GM23338 (cell line): Measurements from ENCODE around the gene CXCR3. TPM values are rescaled to one million over a fixed set of nuclear protein-coding genes. Genes with fewer than 3 reads are reported as not detected.

Source experiments
- CREB1 ChIP-seq: fragments of 250-450 bp; sonication (Bioruptor Pico); IDR thresholded peaks from 2 replicates; pipeline ENCODE4 v1.5.0; 2020; ENCODE audit warnings: low read depth, mild to moderate bottlenecking, moderate library complexity
- CTCF ChIP-seq, 2 experiments: fragments of 200-600 bp in 1 of 2; sonication (generic) in 1 of 2; conservative IDR thresholded peaks; 2 replicates each; pipeline versions ENCODE4 v1.5.1 to v1.6.1; 2016 to 2017; ENCODE audit warnings: antibody characterized with exemption in 2 of 2, low read depth in 2 of 2, mild to moderate bottlenecking in 2 of 2, moderate library complexity in 1 of 2
- EZH2 ChIP-seq: fragments of 200-600 bp; sonication (generic); IDR thresholded peaks from one replicate; pipeline ENCODE4 v1.8.0; 2017; ENCODE audit warnings: antibody characterized with exemption, mild to moderate bottlenecking, low read depth; ENCODE audit not compliant: unreplicated experiment
- EZH2phosphoT487 ChIP-seq: fragments of 200-600 bp; sonication (generic); IDR thresholded peaks from one replicate; pipeline ENCODE4 v1.8.1; 2018; ENCODE audit warnings: antibody characterized with exemption; ENCODE audit not compliant: unreplicated experiment
- JUNB ChIP-seq: IDR thresholded peaks from one replicate; pipeline ENCODE4 v1.6.1; 2016; ENCODE audit warnings: antibody characterized with exemption; ENCODE audit not compliant: unreplicated experiment
- NANOG ChIP-seq: IDR thresholded peaks from 2 replicates; pipeline ENCODE4 v1.6.1; 2016; ENCODE audit warnings: antibody characterized with exemption, borderline replicate concordance
- polyA plus RNA-seq: library from polyadenylated mRNA; unstranded; fragments of >200 nt; fragmentation: Nextera tagmentation; extraction: Ambion mirVana; gene quantifications from 2 replicates; pipeline ENCODE4 v1.2.1, GENCODE V29; 2016
- total RNA-seq: library from RNA; depleted of rRNA; stranded (reverse); fragments of >200 nt; shearing (Covaris generic); gene quantifications from 2 replicates; pipeline ENCODE4 v1.2.3, GENCODE V29; 2014
- TF ChIP-seq, protein P1 (sequence below): fragments of 250-450 bp; sonication (Bioruptor Pico); IDR thresholded peaks from 2 replicates; pipeline ENCODE4 v1.5.0; 2020; ENCODE audit warnings: mild to moderate bottlenecking, moderate library complexity
- TF ChIP-seq, protein P2 (sequence below): IDR thresholded peaks from 2 replicates; pipeline ENCODE4 v1.6.1; 2016; ENCODE audit warnings: antibody characterized with exemption

The CXCR3 gene
- total and polyA plus RNA-seq, 2 experiments from 2014 or later, result not detected

- TF ChIP-seq, protein P1, sequence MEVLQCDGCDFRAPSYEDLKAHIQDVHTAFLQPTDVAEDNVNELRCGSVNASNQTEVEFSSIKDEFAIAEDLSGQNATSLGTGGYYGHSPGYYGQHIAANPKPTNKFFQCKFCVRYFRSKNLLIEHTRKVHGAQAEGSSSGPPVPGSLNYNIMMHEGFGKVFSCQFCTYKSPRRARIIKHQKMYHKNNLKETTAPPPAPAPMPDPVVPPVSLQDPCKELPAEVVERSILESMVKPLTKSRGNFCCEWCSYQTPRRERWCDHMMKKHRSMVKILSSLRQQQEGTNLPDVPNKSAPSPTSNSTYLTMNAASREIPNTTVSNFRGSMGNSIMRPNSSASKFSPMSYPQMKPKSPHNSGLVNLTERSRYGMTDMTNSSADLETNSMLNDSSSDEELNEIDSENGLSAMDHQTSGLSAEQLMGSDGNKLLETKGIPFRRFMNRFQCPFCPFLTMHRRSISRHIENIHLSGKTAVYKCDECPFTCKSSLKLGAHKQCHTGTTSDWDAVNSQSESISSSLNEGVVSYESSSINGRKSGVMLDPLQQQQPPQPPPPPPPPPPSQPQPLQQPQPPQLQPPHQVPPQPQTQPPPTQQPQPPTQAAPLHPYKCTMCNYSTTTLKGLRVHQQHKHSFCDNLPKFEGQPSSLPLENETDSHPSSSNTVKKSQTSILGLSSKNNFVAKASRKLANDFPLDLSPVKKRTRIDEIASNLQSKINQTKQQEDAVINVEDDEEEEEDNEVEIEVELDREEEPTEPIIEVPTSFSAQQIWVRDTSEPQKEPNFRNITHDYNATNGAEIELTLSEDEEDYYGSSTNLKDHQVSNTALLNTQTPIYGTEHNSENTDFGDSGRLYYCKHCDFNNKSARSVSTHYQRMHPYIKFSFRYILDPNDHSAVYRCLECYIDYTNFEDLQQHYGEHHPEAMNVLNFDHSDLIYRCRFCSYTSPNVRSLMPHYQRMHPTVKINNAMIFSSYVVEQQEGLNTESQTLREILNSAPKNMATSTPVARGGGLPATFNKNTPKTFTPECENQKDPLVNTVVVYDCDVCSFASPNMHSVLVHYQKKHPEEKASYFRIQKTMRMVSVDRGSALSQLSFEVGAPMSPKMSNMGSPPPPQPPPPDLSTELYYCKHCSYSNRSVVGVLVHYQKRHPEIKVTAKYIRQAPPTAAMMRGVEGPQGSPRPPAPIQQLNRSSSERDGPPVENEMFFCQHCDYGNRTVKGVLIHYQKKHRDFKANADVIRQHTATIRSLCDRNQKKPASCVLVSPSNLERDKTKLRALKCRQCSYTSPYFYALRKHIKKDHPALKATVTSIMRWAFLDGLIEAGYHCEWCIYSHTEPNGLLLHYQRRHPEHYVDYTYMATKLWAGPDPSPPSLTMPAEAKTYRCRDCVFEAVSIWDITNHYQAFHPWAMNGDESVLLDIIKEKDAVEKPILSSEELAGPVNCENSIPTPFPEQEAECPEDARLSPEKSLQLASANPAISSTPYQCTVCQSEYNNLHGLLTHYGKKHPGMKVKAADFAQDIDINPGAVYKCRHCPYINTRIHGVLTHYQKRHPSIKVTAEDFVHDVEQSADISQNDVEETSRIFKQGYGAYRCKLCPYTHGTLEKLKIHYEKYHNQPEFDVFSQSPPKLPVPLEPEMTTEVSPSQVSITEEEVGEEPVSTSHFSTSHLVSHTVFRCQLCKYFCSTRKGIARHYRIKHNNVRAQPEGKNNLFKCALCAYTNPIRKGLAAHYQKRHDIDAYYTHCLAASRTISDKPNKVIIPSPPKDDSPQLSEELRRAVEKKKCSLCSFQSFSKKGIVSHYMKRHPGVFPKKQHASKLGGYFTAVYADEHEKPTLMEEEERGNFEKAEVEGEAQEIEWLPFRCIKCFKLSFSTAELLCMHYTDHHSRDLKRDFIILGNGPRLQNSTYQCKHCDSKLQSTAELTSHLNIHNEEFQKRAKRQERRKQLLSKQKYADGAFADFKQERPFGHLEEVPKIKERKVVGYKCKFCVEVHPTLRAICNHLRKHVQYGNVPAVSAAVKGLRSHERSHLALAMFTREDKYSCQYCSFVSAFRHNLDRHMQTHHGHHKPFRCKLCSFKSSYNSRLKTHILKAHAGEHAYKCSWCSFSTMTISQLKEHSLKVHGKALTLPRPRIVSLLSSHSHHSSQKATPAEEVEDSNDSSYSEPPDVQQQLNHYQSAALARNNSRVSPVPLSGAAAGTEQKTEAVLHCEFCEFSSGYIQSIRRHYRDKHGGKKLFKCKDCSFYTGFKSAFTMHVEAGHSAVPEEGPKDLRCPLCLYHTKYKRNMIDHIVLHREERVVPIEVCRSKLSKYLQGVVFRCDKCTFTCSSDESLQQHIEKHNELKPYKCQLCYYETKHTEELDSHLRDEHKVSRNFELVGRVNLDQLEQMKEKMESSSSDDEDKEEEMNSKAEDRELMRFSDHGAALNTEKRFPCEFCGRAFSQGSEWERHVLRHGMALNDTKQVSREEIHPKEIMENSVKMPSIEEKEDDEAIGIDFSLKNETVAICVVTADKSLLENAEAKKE, result no peak
- TF ChIP-seq NANOG (no peak), CTCF (conservative IDR thresholded peaks at IDR 0.05; ENCODE audit: low read depth in 2 of 2) (no peak), EZH2phosphoT487 (no peak), EZH2 (no peak), CREB1 (CRISPR knock-in tag) (no peak), JUNB (no peak)
- TF ChIP-seq, protein P2, sequence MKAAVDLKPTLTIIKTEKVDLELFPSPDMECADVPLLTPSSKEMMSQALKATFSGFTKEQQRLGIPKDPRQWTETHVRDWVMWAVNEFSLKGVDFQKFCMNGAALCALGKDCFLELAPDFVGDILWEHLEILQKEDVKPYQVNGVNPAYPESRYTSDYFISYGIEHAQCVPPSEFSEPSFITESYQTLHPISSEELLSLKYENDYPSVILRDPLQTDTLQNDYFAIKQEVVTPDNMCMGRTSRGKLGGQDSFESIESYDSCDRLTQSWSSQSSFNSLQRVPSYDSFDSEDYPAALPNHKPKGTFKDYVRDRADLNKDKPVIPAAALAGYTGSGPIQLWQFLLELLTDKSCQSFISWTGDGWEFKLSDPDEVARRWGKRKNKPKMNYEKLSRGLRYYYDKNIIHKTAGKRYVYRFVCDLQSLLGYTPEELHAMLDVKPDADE, result no peak
Observed at GRCh38 chrX:71618787-71619186, 476 bp upstream of the CXCR3 start (continued).
